ENCODE measurements around the gene TMEM94. TPM values are rescaled to one million over a fixed set of nuclear protein-coding genes. Genes with fewer than 3 reads are reported as not detected.
A peak's percentile ranks its signal among the peaks of the same experiment; 100 is the strongest.

Gene TMEM94
- total and polyA plus RNA-seq, 3 donors from 2014 or later, result 128 to 171 (median 151) TPM

- Histone ChIP-seq H3K27ac (no peak overlapping the region), H3K27me3 (no peaks in the 10 kb centered on the region), H3K4me1 (peaks cover 14% of the 10 kb centered on the region), H3K9me3 (no peaks in the 10 kb centered on the region), H3K4me3 (no peak overlapping the region), H3K36me3 (ENCODE audit: low read depth, missing control alignments) (peaks cover 3% of the 10 kb centered on the region)
- intact Hi-C loops (cut with DNase I; ENCODE audit: low total_unique reads), result no loop called here
- WGBS, 2 donors, result 56 to 62% methylated on average over 8 to 29 of the region's 33 CpGs
- TF ChIP-seq CTCF (IDR thresholded peaks at IDR 0.05) (no peak), POLR2A (IDR thresholded peaks at IDR 0.05) (no peak)
- no peak for DNase-seq
Observed at GRCh38 chr17:75521951-75522727, 65.7 kb downstream of the TMEM94 start.

- TF ChIP-seq CTCF (IDR thresholded peaks at IDR 0.05), result no peak
- no peak for TF ChIP-seq POLR2A (IDR thresholded peaks at IDR 0.05)
- intact Hi-C loops (cut with DNase I; ENCODE audit: low total_unique reads), result no loop called here
- Histone ChIP-seq H3K36me3 (ENCODE audit: low read depth, missing control alignments) (peaks cover 3% of the 10 kb centered on the region), H3K27me3 (no peaks in the 10 kb centered on the region), H3K27ac (no peak overlapping the region), H3K4me1 (peaks cover 8% of the 10 kb centered on the region), H3K9me3 (no peaks in the 10 kb centered on the region), H3K4me3 (no peak overlapping the region)
- no peak for DNase-seq
- WGBS, 2 donors, result 88 to 93% methylated on average over 6 to 7 of the region's 7 CpGs
Observed at GRCh38 chr17:75523647-75524046, 67.2 kb downstream of the TMEM94 start.

DNA sequence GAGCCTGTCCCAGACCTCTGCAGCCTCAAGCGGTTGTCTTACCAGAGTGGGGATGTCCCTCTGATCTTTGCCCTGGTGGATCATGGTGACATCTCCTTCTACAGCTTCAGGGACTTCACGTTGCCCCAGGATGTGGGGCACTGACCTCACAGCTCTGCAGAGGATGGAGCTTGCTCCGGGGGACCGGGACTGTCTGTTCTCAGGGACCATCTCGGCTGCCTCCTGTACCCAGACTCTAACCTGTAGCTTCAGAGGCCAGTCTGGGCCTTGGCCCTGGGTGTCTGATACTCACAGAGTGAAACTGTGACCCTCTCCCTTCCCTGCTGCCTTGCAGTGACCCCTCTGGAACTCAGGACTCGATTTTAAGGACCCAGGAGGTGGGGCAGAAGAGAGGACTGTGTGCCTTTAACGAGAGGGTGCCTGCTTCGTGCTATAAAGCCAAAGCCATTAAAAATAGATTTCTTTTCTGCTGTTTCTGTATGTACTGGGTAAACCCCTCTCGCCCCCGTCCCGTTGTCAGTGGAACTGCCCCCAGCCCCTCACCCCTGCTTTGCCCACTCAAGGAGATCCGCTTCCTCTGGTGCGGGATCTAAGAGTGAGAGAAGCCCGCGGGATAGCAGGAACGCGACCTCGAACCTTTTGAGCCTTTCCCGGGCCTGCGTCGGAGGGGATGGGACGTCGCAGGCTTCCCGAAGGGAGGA, 68.0 kb downstream of the TMEM94 start:
- no peak for DNase-seq
- H3K36me3 ChIP-seq (ENCODE audit: low read depth, missing control alignments), result peaks cover 3% of the 10 kb centered on the region
- peak overlapping the region; percentile 63 to 69 for H3K27ac ChIP-seq
- H3K9me3 ChIP-seq, result no peaks in the 10 kb centered on the region
- peak overlapping the region; percentile 62 to 78 for H3K4me3 ChIP-seq
- 21 to 30% methylated on average over 12 to 24 of the region's 24 CpGs for WGBS, 2 donors
- H3K27me3 ChIP-seq, result no peaks in the 10 kb centered on the region
- TF ChIP-seq CTCF (IDR thresholded peaks at IDR 0.05) (no peak), POLR2A (IDR thresholded peaks at IDR 0.05) (no peak)
- intact Hi-C loops (cut with DNase I; ENCODE audit: low total_unique reads), result no loop called here
- H3K4me1 ChIP-seq, result peaks cover 8% of the 10 kb centered on the region

DNA sequence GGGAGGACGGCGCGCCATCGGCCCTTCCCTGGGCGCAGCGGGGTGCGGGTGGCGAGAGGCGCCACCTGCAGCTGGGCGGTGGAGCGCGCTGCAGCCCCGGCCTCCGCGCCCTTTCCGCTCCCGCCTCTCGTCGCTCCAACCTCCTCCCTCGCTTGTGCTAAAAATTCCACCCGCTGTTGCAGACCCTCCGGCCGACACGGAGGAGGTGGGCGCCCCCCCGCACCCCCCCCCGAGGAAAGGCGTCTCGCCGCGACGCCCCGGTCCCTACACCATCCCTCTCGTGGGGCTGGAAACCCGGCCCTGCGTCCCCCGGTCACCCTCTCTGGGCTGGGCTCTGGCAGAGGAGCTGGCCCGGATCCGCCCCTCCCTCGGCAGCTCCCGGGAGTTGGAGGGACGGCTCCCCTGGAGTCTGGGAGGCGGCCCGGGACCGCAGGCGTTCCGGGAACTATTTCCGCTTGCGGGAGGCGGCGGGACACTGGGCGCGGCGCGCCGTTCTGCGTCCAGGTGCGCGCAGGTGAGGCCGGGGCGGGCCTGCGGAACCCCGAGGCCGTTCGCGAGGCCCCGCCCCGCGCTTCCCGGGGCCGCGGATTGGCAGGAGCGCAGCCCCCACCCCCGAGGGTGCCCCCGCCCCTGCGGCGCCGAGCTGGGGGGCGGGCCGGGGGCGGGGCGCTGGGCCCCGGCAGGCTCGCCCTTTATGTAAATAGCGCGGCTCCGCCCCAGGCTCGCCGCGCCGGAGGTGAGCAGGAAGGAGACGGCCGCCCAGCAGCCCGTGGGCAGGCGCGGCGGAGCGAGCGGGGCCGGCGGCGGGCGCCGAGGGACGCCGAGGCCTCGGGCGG, 68.8 kb downstream of the TMEM94 start, which contains the start of gene LLGL2:
LLGL2 (plus strand) TSS at position 728 of the 836 bp plus-strand sequence. CDS start 17,730 bp downstream, outside the sequence.
- TF ChIP-seq CTCF (IDR thresholded peaks at IDR 0.05), result peak in 1 of 3 experiments; percentile 30
- no peak for TF ChIP-seq POLR2A (IDR thresholded peaks at IDR 0.05)
- 1 to 3% methylated on average over 22 to 47 of the region's 108 CpGs for WGBS, 2 donors
- H3K9me3 ChIP-seq, result no peaks in the 10 kb centered on the region
- H3K27ac ChIP-seq, result peak within 1 kb of the TSS; percentile 63 to 69
- peak within 1 kb of the TSS; percentile 62 to 78 for H3K4me3 ChIP-seq
- peaks cover 8% of the 10 kb centered on the region for H3K4me1 ChIP-seq
- no peaks in the 10 kb centered on the region for H3K27me3 ChIP-seq
- intact Hi-C loops (cut with DNase I; ENCODE audit: low total_unique reads), result no loop called here
- no peaks in the 10 kb centered on the region for H3K36me3 ChIP-seq (ENCODE audit: low read depth, missing control alignments)
- peak; percentile 82 for DNase-seq

Data from testis (tissue), 3 donors.